K562 (cell line): ENCODE measurements around the gene GNPAT. TPM values are rescaled to one million over a fixed set of nuclear protein-coding genes. Genes with fewer than 3 reads are reported as not detected.

Source experiments
- ATAC-seq: fragments of 200-7000 bp; cut with Tn5 transposase; 3 replicates; pipeline ENCODE4 v1.9.1; 2020; ENCODE audit warnings: moderate library complexity
- BruUV-seq: library from RNA; stranded (reverse); fragments of 400-500 nt; replicated peaks from 2 replicates; lab custom pipeline; 2021; lab: Mats Ljungman, UMichigan
- CTCF ChIA-PET: fragments of 300-600 bp; formaldehyde crosslinking; extraction: SDS; loops from one replicate; lab custom pipeline; 2021; ENCODE audit warnings: low intra/inter-chr PET ratio; lab: Yijun Ruan, JAX
- POLR2A ChIA-PET: fragments of 300-600, 350-650 bp; sonication (Branson Sonifier 250); formaldehyde crosslinking; extraction: SDS; loops from one replicate; lab custom pipeline; 2021; ENCODE audit warnings: antibody characterized with exemption, inconsistent platforms; lab: Yijun Ruan, JAX
- DNase-seq, 4 experiments: peaks; one replicate each; pipeline versions ENCODE4 v3.0.0 to v3.0.0-alpha.2; 2011 to 2018; ENCODE audit warnings: low spot score in 3 of 4, mixed read lengths in 3 of 4; ENCODE audit errors: extremely low read depth in 1 of 4
- FAIRE-seq: peaks from 2 replicates; lab custom pipeline; 2011; peaks lifted over from hg19 to GRCh38; lab: Jason Lieb, UNC
- H2AFZ ChIP-seq: 2 replicates; pipeline ENCODE4 v1.6.0; 2011; ENCODE audit warnings: low read depth, low read length, control low read depth, inconsistent platforms
- H3K27ac ChIP-seq: fragments of 200-600 bp; 3 replicates; pipeline ENCODE4 v1.8.0; 2011; ENCODE audit warnings: low read depth, mild to moderate bottlenecking, control low read depth, inconsistent platforms, low read length, moderate library complexity, mixed read lengths; ENCODE audit errors: extremely low read depth
- H3K27me3 ChIP-seq, 2 experiments: fragments of 300-600 bp in 1 of 2; 2 replicates in 1 of 2; 3 replicates in 1 of 2; pipeline versions ENCODE4 v1.6.0 to v1.8.0; 2011; ENCODE audit warnings: inconsistent platforms in 2 of 2, low read length in 2 of 2, mild to moderate bottlenecking in 1 of 2, mixed read lengths in 1 of 2, moderate library complexity in 1 of 2; ENCODE audit not compliant: control insufficient read depth in 2 of 2, insufficient read depth in 2 of 2
- H3K36me3 ChIP-seq: fragments of 300-600 bp; 3 replicates; pipeline ENCODE4 v1.8.0; 2011; ENCODE audit warnings: mild to moderate bottlenecking, low read length, inconsistent platforms; ENCODE audit not compliant: control insufficient read depth, insufficient read depth
- H3K4me1 ChIP-seq, 2 experiments: fragments of 200-600 bp in 1 of 2; replicated peaks in 1 of 2; 2 replicates in 1 of 2; 3 replicates in 1 of 2; pipeline versions ENCODE4 v1.5.1 to v1.8.0; 2011; ENCODE audit warnings: inconsistent platforms in 2 of 2, low read length in 2 of 2, mild to moderate bottlenecking in 1 of 2, mixed read lengths in 1 of 2, moderate library complexity in 1 of 2; ENCODE audit not compliant: control insufficient read depth in 2 of 2, insufficient read depth in 2 of 2
- H3K4me2 ChIP-seq: 2 replicates; pipeline ENCODE4 v1.6.1; 2011; ENCODE audit warnings: low read length, control low read depth, inconsistent platforms, mixed read lengths; ENCODE audit not compliant: insufficient read depth
- H3K4me3 ChIP-seq: fragments of 200-600 bp; sonication (generic), shearing (Covaris generic); 2 replicates; pipeline ENCODE4 v1.5.1; 2016; ENCODE audit warnings: control low read depth, inconsistent platforms
- H3K79me2 ChIP-seq: fragments of 200-600 bp; 3 replicates; pipeline ENCODE4 v1.8.0; 2011; ENCODE audit warnings: low read length, inconsistent platforms; ENCODE audit not compliant: control insufficient read depth, insufficient read depth
- H3K9ac ChIP-seq, 2 experiments: 2 replicates each; pipeline versions ENCODE4 v1.6.0 to v1.6.1; 2011; ENCODE audit warnings: low read depth in 2 of 2, low read length in 2 of 2, control low read depth in 1 of 2, inconsistent platforms in 1 of 2, mild to moderate bottlenecking in 1 of 2, mixed read lengths in 1 of 2; ENCODE audit not compliant: insufficient read depth in 1 of 2
- H3K9me1 ChIP-seq: one replicate; pipeline ENCODE4 v1.6.0; 2011; ENCODE audit warnings: inconsistent platforms, mild to moderate bottlenecking, low read length, moderate library complexity; ENCODE audit not compliant: control insufficient read depth, insufficient read depth
- H3K9me3 ChIP-seq: replicated peaks from 2 replicates; pipeline ENCODE4 v1.5.1; 2011; ENCODE audit warnings: low read depth, low read length, inconsistent platforms; ENCODE audit not compliant: control insufficient read depth, insufficient read depth
- H4K20me1 ChIP-seq: replicated peaks from 2 replicates; pipeline ENCODE4 v1.6.1; 2011; ENCODE audit warnings: low read length, inconsistent platforms, mixed read lengths; ENCODE audit not compliant: control insufficient read depth, insufficient read depth
- ARNT ChIP-seq, 2 experiments: fragments of 450-650 bp; IDR thresholded peaks; 2 replicates each; pipeline ENCODE4 v1.6.1; 2016; ENCODE audit warnings: mild to moderate bottlenecking in 1 of 2
- C11orf30 ChIP-seq: fragments of 450-650 bp; IDR thresholded peaks from 2 replicates; pipeline ENCODE4 v1.6.1; 2016; ENCODE audit warnings: low read depth, mild to moderate bottlenecking
- CHD2 ChIP-seq: IDR thresholded peaks from 2 replicates; pipeline ENCODE4 v1.6.1; 2011; ENCODE audit warnings: low read depth, low read length
- KLF1 ChIP-seq: fragments of 450-650 bp; IDR thresholded peaks from 2 replicates; pipeline ENCODE4 v1.6.1; 2016; ENCODE audit warnings: missing genetic modification characterization, missing compliant biosample characterization
- MCM7 ChIP-seq, 2 experiments: fragments of 450-650 bp; IDR thresholded peaks; 2 replicates each; pipeline ENCODE4 v1.6.1; 2016 to 2018
- PHF21A ChIP-seq: fragments of 450-650 bp; IDR thresholded peaks from 2 replicates; pipeline ENCODE4 v1.6.1; 2017; ENCODE audit warnings: low read depth, borderline replicate concordance
- ZNF143 ChIP-seq: sonication (generic); formaldehyde crosslinking; IDR thresholded peaks from 2 replicates; pipeline ENCODE4 v1.9.0; 2022; ENCODE audit warnings: mild to moderate bottlenecking, missing genetic modification reagents
- ZNF57 ChIP-seq: fragments of 450-650 bp; formaldehyde crosslinking; IDR thresholded peaks from 2 replicates; pipeline ENCODE4 v1.4.0; 2020; ENCODE audit warnings: mild to moderate bottlenecking, moderate library complexity
- ZNF586 ChIP-seq: fragments of 450-650 bp; formaldehyde crosslinking; conservative IDR thresholded peaks from 2 replicates; pipeline ENCODE4 v1.4.0; 2020; ENCODE audit warnings: mild to moderate bottlenecking, moderate library complexity
- WGBS: fragments of 100-300 bp; shearing (Covaris generic); methylation state at CpG from one replicate; pipeline ENCODE4 v1.1.6; 2016; ENCODE audit warnings: low coverage, mixed read lengths; ENCODE audit not compliant: insufficient coverage; ENCODE audit errors: missing lambda C conversion rate; 5-methylcytosine and 5-hydroxymethylcytosine counted together
- in situ Hi-C: fragments of 300-500 bp; cut with MboI; formaldehyde crosslinking; loops from 4 replicates; pipeline ENCODE4 v1.15.0; 2018; ENCODE audit warnings: inconsistent platforms, mixed read lengths
- intact Hi-C: fragments of 100-400 bp; cut with micrococcal nuclease; formaldehyde crosslinking; loops from 2 replicates; pipeline ENCODE4 v1.14.2; 2022
- polyA plus RNA-seq, 8 experiments: library from polyadenylated mRNA; depleted of rRNA in 4 of 8; stranded (reverse) in 5 of 8; unstranded in 3 of 8; fragments of >200 nt; fragmentation: Nextera tagmentation in 2 of 8; fragmentation: Illumina TruSeq in 1 of 8; extraction: Ambion mirVana in 2 of 8; extraction: Trizol in 1 of 8; gene quantifications; 2 replicates each; pipeline versions ENCODE4 v1.2.1 to v1.2.3, GENCODE V29; 2011 to 2014; ENCODE audit warnings: inconsistent platforms in 1 of 8, missing spikeins in 1 of 8
- total RNA-seq, 7 experiments: library from RNA; depleted of rRNA in 6 of 7; stranded (reverse); fragments of >200 nt in 6 of 7; fragmentation: Illumina TruSeq in 2 of 7; extraction: Trizol in 2 of 7; gene quantifications; 2 replicates each; pipeline versions ENCODE4 v1.2.1 to v1.2.3, GENCODE V29; 2011 to 2021; ENCODE audit warnings: low replicate concordance in 1 of 7

The GNPAT gene
- total and polyA plus RNA-seq, 9 of the 15 experiments (the other 6 are each of a cell fraction or from before 2014, with no cell fraction given) = 32.1 to 68.8 (median 50.7) TPM

DNA sequence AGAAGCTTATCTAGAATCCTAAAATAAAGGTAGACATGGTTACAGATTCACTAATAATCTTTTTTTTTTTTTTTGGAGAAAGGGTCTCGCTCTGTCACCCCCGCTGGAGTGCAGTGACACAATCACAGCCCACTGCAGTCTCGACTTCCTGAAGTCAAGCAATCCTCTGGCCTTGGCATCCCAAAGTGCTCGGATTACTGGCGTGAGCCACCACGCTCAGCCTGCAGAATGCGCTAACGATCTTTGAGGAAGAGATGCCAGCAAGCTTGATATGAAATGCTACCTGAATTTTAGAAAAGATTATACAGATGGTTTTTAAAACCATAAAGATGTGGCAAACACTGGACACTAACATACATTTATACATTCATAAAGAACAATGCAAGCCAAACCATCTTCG lies 4.1 kb upstream of the GNPAT start:
- no TSS peak for BruUV-seq
- no peak for ATAC-seq
- peaks cover 32% of the 10 kb centered on the region for H3K79me2 ChIP-seq
- no peaks in the 10 kb centered on the region for H3K9me3 ChIP-seq
- no peaks in the 10 kb centered on the region for H3K9me1 ChIP-seq
- intact Hi-C loops (no loop called here), in situ Hi-C loops (no loop called here)
- CTCF ChIA-PET = no interaction called here
- no peak for FAIRE-seq
- no peak overlapping the region for H3K9ac ChIP-seq
- H3K27me3 ChIP-seq = no peaks in the 10 kb centered on the region
- DNase-seq = no peak
- peaks cover 0 to 13% of the 10 kb centered on the region in 2 experiments; a peak in 2 of 5 replicates for H3K4me1 ChIP-seq
- H4K20me1 ChIP-seq = no peaks in the 10 kb centered on the region
- H3K4me3 ChIP-seq = no peak overlapping the region
- no peak overlapping the region for H3K27ac ChIP-seq
- H3K4me2 ChIP-seq = no peak overlapping the region
- no peak for TF ChIP-seq ZNF57
- TF ChIP-seq MCM7 (IDR thresholded peaks at IDR 0.05) = no peak
- no peak for TF ChIP-seq ZNF143 (CRISPR knock-in tag)
- no peak for TF ChIP-seq PHF21A
- no peak for TF ChIP-seq CHD2
- no peak for TF ChIP-seq ZNF586 (CRISPR knock-in tag)
- TF ChIP-seq ARNT (IDR thresholded peaks at IDR 0.05) = no peak
- TF ChIP-seq C11orf30 = no peak
- TF ChIP-seq KLF1 (tag) = no peak
- POLR2A ChIA-PET = interaction anchor here (0.6 kb wide), 1 partner anchor 293 kb away, joined by 3 read pairs; no protein-coding TSS in a partner anchor
- H3K36me3 ChIP-seq = peaks cover 52% of the 10 kb centered on the region
- H2AFZ ChIP-seq = no peak overlapping the region
- WGBS = 94% methylated on average over 9 of the region's 9 CpGs
